GM18520 (cell line): ENCODE measurements around the gene CHD3.

Source experiments
- ATAC-seq: cut with Tn5 transposase; IDR thresholded peaks from one replicate; pipeline ENCODE4 v1.9.1; 2021; ENCODE audit not compliant: unreplicated experiment

CHD3 gene

GRCh38 chr17:7888184-7888920, at the start of gene CHD3:
TSS of gene CHD3 (plus strand) at chr17:7888789. CDS start at chr17:7889001, 212 bp downstream.
- no peak for ATAC-seq

- ATAC-seq = no peak
These were observed 49.3 kb upstream of the CHD3 start for GRCh38 chr17:7839190-7839875.

GRCh38 chr17:7839876-7840261, 48.7 kb upstream of the CHD3 start:
- no peak for ATAC-seq

- no peak for ATAC-seq
These were observed 48.1 kb upstream of the CHD3 start for GRCh38 chr17:7840441-7840840.

- ATAC-seq = no peak
These were observed 47.7 kb upstream of the CHD3 start for GRCh38 chr17:7840875-7841274.

- ATAC-seq = no peak
These were observed 47.1 kb upstream of the CHD3 start for GRCh38 chr17:7841396-7841914.

- ATAC-seq = peak; percentile 9
These were observed 46.6 kb upstream of the CHD3 start for GRCh38 chr17:7841915-7842379.

- peak; percentile 20 for ATAC-seq
These were observed 46.0 kb upstream of the CHD3 start for GRCh38 chr17:7842380-7843256.

GRCh38 chr17:7843257-7843535, 45.4 kb upstream of the CHD3 start:
- ATAC-seq = no peak

- no peak for ATAC-seq
These were observed 44.9 kb upstream of the CHD3 start for GRCh38 chr17:7843536-7844291.

- peak; percentile 53 for ATAC-seq
These were observed 44.1 kb upstream of the CHD3 start for GRCh38 chr17:7844292-7845154.

- ATAC-seq = no peak
These were observed 43.1 kb upstream of the CHD3 start for GRCh38 chr17:7845359-7846062.

- ATAC-seq = no peak
These were observed 42.4 kb upstream of the CHD3 start for GRCh38 chr17:7846063-7846735.

- ATAC-seq = no peak
These were observed 41.6 kb upstream of the CHD3 start for GRCh38 chr17:7846765-7847661.

- ATAC-seq = no peak
These were observed 40.4 kb upstream of the CHD3 start for GRCh38 chr17:7848131-7848579.

- no peak for ATAC-seq
These were observed 39.9 kb upstream of the CHD3 start for GRCh38 chr17:7848739-7849129.

- ATAC-seq = no peak
These were observed 39.3 kb upstream of the CHD3 start for GRCh38 chr17:7849130-7849750.
